Measurements from ENCODE around the gene OR2K2.
"Not testable (repeated sequence)": the region's sequence is repeated elsewhere in the genome, so short reads cannot be mapped to it uniquely, and the experiment has no call there.

Gene OR2K2
- 0 to 0.06 (median 0) reads per million in 18 experiments for total RNA-seq

- no peak for DNase-seq
These were observed at the start of gene OR2K2 for GRCh38 chr9:111330124-111330523. TSS of gene OR2K2 (minus strand) at chr9:111330224. CDS start at chr9:111328433, 1,791 bp downstream.

GRCh38 chr9:111375817-111376564 lies 46.0 kb upstream of the OR2K2 start:
- no peak for DNase-seq

- no peak for DNase-seq
These were observed 45.0 kb upstream of the OR2K2 start for GRCh38 chr9:111375062-111375461.

- DNase-seq, result no peak
These were observed 42.3 kb upstream of the OR2K2 start for GRCh38 chr9:111372297-111372696.

GRCh38 chr9:111366978-111367377 lies 37.0 kb upstream of the OR2K2 start:
- DNase-seq, result no peak

GRCh38 chr9:111362526-111362925 lies 32.5 kb upstream of the OR2K2 start:
- DNase-seq, result no peak

GRCh38 chr9:111360881-111361280 lies 30.9 kb upstream of the OR2K2 start:
- no peak for DNase-seq

- DNase-seq, result no peak
These were observed 26.6 kb upstream of the OR2K2 start for GRCh38 chr9:111356481-111357244.

GRCh38 chr9:111352545-111352944 lies 22.5 kb upstream of the OR2K2 start:
- no peak for DNase-seq

- no peak for DNase-seq
These were observed 20.5 kb upstream of the OR2K2 start for GRCh38 chr9:111350556-111350955.

GRCh38 chr9:111349766-111350165 lies 19.7 kb upstream of the OR2K2 start:
- no peak for DNase-seq

GRCh38 chr9:111348821-111349271 lies 18.8 kb upstream of the OR2K2 start:
- DNase-seq, result no peak

- not testable (repeated sequence) for DNase-seq
These were observed 4.4 kb upstream of the OR2K2 start for GRCh38 chr9:111334318-111334863.

GRCh38 chr9:111320631-111321030 lies 9.4 kb downstream of the OR2K2 start:
- no peak for DNase-seq

GRCh38 chr9:111316796-111317195 lies 13.2 kb downstream of the OR2K2 start:
- DNase-seq, result no peak

GRCh38 chr9:111305914-111306313 lies 24.1 kb downstream of the OR2K2 start:
- no peak for DNase-seq

- DNase-seq, result not testable (repeated sequence)
These were observed 26.0 kb downstream of the OR2K2 start for GRCh38 chr9:111304000-111304399.

GRCh38 chr9:111301195-111301594 lies 28.8 kb downstream of the OR2K2 start:
- peak in 1 of 2 donors; percentile 27 for DNase-seq

GRCh38 chr9:111300140-111300735 lies 29.8 kb downstream of the OR2K2 start:
- no peak for DNase-seq

- DNase-seq, result not testable (repeated sequence)
These were observed 30.4 kb downstream of the OR2K2 start for GRCh38 chr9:111299599-111299966.

GRCh38 chr9:111298731-111299598 lies 31.1 kb downstream of the OR2K2 start:
- peak; percentile 68 to 85 for DNase-seq

- no peak for DNase-seq
These were observed 31.9 kb downstream of the OR2K2 start for GRCh38 chr9:111298111-111298510.

Data from inflammatory macrophage (primary cell).